MM.1S (cell line): ENCODE results near the gene RWDD2A.

Source experiments
- CTCF ChIP-seq: fragments of 300-600 bp; sonication (generic); IDR thresholded peaks from 2 replicates; pipeline ENCODE4 v1.5.1; 2016; ENCODE audit warnings: antibody characterized with exemption, low read length, mixed read lengths
- EZH2 ChIP-seq: fragments of 300-600 bp; sonication (generic); optimal IDR thresholded peaks from 2 replicates; pipeline ENCODE3; 2017; ENCODE audit warnings: low read depth, mild to moderate bottlenecking, antibody characterized with exemption, low read length, mixed read lengths
- EZH2phosphoT487 ChIP-seq: fragments of 300-600 bp; sonication (generic); IDR thresholded peaks from 2 replicates; pipeline ENCODE4 v1.6.1; 2018; ENCODE audit warnings: antibody characterized with exemption, low read length

DNA sequence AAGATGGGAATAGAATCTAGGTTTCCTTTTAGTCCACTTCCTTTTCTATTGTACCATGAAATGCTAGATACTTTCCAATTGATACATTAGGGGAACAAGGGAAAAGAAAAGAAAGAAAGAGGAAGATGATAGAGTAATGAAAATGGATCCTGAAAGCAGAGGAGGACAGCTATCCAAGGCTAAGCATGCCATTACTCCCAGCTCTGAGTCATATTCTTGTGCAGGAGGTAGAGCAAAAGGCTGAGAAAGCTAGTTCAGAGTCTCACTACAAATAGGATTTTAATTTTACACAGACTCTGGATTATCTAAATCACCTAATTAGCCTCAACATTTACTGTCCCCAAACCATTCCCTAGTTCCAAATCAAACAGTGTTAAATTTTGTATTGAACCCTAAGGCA, 23.6 kb downstream of the RWDD2A start:
- TF ChIP-seq CTCF = no peak
- no peak for TF ChIP-seq EZH2
- TF ChIP-seq EZH2phosphoT487 = no peak
